ENCODE results near the gene MLXIP. TPM values are rescaled to one million over a fixed set of nuclear protein-coding genes. Genes with fewer than 3 reads are reported as not detected.

Gene MLXIP
- total RNA-seq, 6 donors from 2014 or later: 30.4 to 167 (median 55.0) TPM

- no peak for TF ChIP-seq POLR2A (IDR thresholded peaks at IDR 0.05)
- TF ChIP-seq EP300 (IDR thresholded peaks at IDR 0.05): no peak
- no peak for TF ChIP-seq CTCF (IDR thresholded peaks at IDR 0.05)
- TF ChIP-seq POLR2AphosphoS5 (IDR thresholded peaks at IDR 0.05): no peak
- H3K36me3 ChIP-seq: peaks cover 0 to 17% (median 11%) of the 10 kb centered on the region in 4 donors
- peaks cover 16 to 25% (median 24%) of the 10 kb centered on the region in 4 donors for H3K4me1 ChIP-seq
- DNase-seq (no peak), ATAC-seq (ENCODE audit: low FRiP score in 2 of 2) (no peak)
- no peaks in the 10 kb centered on the region for H3K27me3 ChIP-seq
- no peaks in the 10 kb centered on the region for H3K9me3 ChIP-seq
- 97 to 99% methylated on average over 11 of the region's 11 CpGs for WGBS, 2 donors
- H3K27ac ChIP-seq: no peak overlapping the region
- H3K4me3 ChIP-seq: no peak overlapping the region
These were observed 19.9 kb upstream of the MLXIP start for GRCh38 chr12:122058549-122059149.

DNA sequence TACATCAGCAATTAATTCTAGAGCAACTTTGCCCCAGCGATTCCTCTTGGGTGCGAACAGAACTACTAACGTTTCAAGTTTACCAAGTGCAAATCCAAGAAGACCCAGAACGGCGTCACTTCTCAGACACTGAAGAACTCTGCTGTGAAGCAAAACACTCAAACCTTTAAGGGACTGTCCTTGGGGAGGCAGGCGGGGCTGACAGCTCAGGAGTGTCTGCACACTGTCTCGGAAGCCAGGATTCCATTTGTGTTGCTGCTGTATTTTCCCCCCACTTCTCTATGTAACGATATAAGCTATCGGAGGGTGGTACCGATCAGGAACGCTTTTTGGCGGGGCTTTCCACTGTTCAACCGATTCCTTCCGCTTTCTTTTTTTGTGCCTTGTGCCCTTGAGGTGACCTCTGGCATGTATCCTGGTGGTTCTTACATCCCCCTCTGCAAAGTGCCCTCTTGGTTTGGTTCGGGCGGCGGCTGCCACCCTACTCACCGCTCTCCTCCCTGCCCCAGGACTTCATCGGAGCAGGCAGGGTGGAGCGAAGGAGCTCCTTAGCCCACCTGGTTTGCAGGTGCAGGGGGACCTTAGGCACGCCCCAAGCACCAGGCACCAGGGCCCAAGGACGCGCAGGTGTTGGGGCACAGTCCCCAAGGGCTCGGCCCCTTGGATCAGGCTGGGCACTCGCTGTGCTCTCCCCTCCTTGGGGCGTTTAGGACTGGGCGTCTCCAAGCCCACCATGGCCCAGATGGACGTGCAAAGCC, 19.2 kb upstream of the MLXIP start:
- H3K27me3 ChIP-seq: no peaks in the 10 kb centered on the region
- ATAC-seq (ENCODE audit: low FRiP score in 2 of 2): no peak
- TF ChIP-seq POLR2A (IDR thresholded peaks at IDR 0.05): no peak
- TF ChIP-seq CTCF (IDR thresholded peaks at IDR 0.05): no peak
- TF ChIP-seq POLR2AphosphoS5 (IDR thresholded peaks at IDR 0.05): no peak
- no peak for TF ChIP-seq EP300 (IDR thresholded peaks at IDR 0.05)
- H3K4me1 ChIP-seq: peaks cover 21 to 28% (median 24%) of the 10 kb centered on the region in 4 donors
- H3K9me3 ChIP-seq: no peaks in the 10 kb centered on the region
- peak overlapping the region in 1 of 4 donors; percentile 17 for H3K27ac ChIP-seq
- peak in 1 of 2 donors; percentile 68 for DNase-seq
- H3K4me3 ChIP-seq: no peak overlapping the region
- WGBS, 2 donors: 93% methylated on average over 27 to 28 of the region's 28 CpGs
- H3K36me3 ChIP-seq: peaks cover 0 to 17% (median 11%) of the 10 kb centered on the region in 4 donors

DNA sequence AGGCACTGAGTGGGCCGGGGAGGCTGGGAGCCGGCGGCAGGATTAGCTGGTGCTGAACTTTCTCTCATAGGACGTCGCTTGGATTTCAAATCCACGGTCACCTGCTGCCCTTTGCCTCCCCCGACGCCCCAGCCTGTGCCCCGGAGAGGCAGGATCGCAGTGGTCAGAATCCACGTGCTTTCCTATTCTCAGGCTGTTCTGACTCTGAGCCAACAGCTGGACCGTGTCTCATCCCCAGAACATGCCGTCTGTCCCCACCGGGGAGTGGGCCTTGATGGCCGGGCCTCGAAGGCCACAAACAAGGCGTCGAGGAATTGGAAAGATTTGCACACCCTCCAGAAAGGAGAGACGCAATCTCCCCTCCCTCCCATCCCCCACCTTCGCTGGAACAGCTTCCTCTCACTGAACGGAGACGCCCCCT, 18.5 kb upstream of the MLXIP start:
- TF ChIP-seq POLR2AphosphoS5 (IDR thresholded peaks at IDR 0.05): peak; percentile 13 to 58
- no peak for TF ChIP-seq CTCF (IDR thresholded peaks at IDR 0.05)
- TF ChIP-seq EP300 (IDR thresholded peaks at IDR 0.05): peak in 1 of 4 donors; percentile 14
- WGBS, 2 donors: 77 to 79% methylated on average over 20 to 22 of the region's 22 CpGs
- Histone ChIP-seq H3K9me3 (no peaks in the 10 kb centered on the region), H3K4me1 (peaks cover 19 to 31% (median 26%) of the 10 kb centered on the region in 4 donors), H3K27me3 (no peaks in the 10 kb centered on the region), H3K4me3 (no peak overlapping the region), H3K36me3 (peaks cover 0 to 14% (median 10%) of the 10 kb centered on the region in 4 donors), H3K27ac (peak overlapping the region in 1 of 4 donors; percentile 3)
- DNase-seq (peak in 1 of 2 donors; percentile 53), ATAC-seq (ENCODE audit: low FRiP score in 2 of 2) (no peak)

- TF ChIP-seq POLR2A (IDR thresholded peaks at IDR 0.05): no peak
- no peak for TF ChIP-seq POLR2AphosphoS5 (IDR thresholded peaks at IDR 0.05)
- TF ChIP-seq EP300 (IDR thresholded peaks at IDR 0.05): no peak
- no peak for TF ChIP-seq CTCF (IDR thresholded peaks at IDR 0.05)
- 87 to 93% methylated on average over 17 to 21 of the region's 23 CpGs for WGBS, 2 donors
- H3K36me3 ChIP-seq: peaks cover 0 to 10% (median 3%) of the 10 kb centered on the region in 4 donors
- peak overlapping the region in 1 of 4 donors; percentile 3 for H3K27ac ChIP-seq
- ATAC-seq (ENCODE audit: low FRiP score in 2 of 2): no peak
- no peak overlapping the region for H3K4me3 ChIP-seq
- no peaks in the 10 kb centered on the region for H3K27me3 ChIP-seq
- DNase-seq: peak in 1 of 2 donors; percentile 83
- peaks cover 19 to 35% (median 28%) of the 10 kb centered on the region in 4 donors for H3K4me1 ChIP-seq
- no peaks in the 10 kb centered on the region for H3K9me3 ChIP-seq
These were observed 17.3 kb upstream of the MLXIP start for GRCh38 chr12:122061253-122061652.
